Thymus (tissue), 14 donors: ENCODE data around the gene MRFAP1. TPM values are rescaled to one million over a fixed set of nuclear protein-coding genes. Genes with fewer than 3 reads are reported as not detected.

Experiments used
- DNase-seq, 9 donors: peaks; one replicate each; pipeline ENCODE4 v3.0.0-alpha.2; 2013; ENCODE audit warnings: low spot score in 9 of 9, low read depth in 6 of 9, missing footprints in 1 of 9
- H3K27ac ChIP-seq, 2 donors: one replicate each; pipeline ENCODE4 v1.5.1; 2013; ENCODE audit warnings: control low read depth in 1 of 2, low read depth in 1 of 2, low read length in 1 of 2, mild to moderate bottlenecking in 1 of 2, moderate library complexity in 1 of 2
- H3K27me3 ChIP-seq, 2 donors: one replicate each; pipeline ENCODE4 v1.5.1; 2013; ENCODE audit warnings: low read length in 1 of 2; ENCODE audit not compliant: control insufficient read depth in 2 of 2, insufficient read depth in 1 of 2
- H3K36me3 ChIP-seq, 2 donors: one replicate each; pipeline ENCODE4 v1.5.1; 2013; ENCODE audit warnings: low read length in 1 of 2, mild to moderate bottlenecking in 1 of 2, moderate library complexity in 1 of 2; ENCODE audit not compliant: control insufficient read depth in 2 of 2, insufficient read depth in 2 of 2
- H3K4me1 ChIP-seq, 2 donors: one replicate each; pipeline ENCODE4 v1.5.1; 2013; ENCODE audit warnings: low read length in 2 of 2; ENCODE audit not compliant: control insufficient read depth in 2 of 2, insufficient read depth in 2 of 2
- H3K4me3 ChIP-seq, 2 donors: one replicate each; pipeline ENCODE4 v1.5.1; 2013; ENCODE audit warnings: low read length in 2 of 2, control low read depth in 1 of 2, mild to moderate bottlenecking in 1 of 2
- H3K9me3 ChIP-seq, 2 donors: one replicate each; pipeline ENCODE4 v1.5.1; 2013; ENCODE audit warnings: low read length in 1 of 2, mild to moderate bottlenecking in 1 of 2; ENCODE audit not compliant: control insufficient read depth in 2 of 2, insufficient read depth in 1 of 2
- WGBS: extraction: QIAGEN DNeasy Blood & Tissue Kit; methylation state at CpG from one replicate; pipeline ENCODE4 v1.1.7; 2013; 5-methylcytosine and 5-hydroxymethylcytosine counted together
- long read RNA-seq, 10 donors: transcript quantifications; one replicate each; lab custom pipeline, GENCODE V29; 2026
- polyA plus RNA-seq: library from polyadenylated mRNA; stranded (reverse); fragments of 200-250 nt; gene quantifications from one replicate; pipeline ENCODE4 v1.2.3, GENCODE V29; 2013
- total RNA-seq: library from RNA; stranded (reverse); fragments of 120-200 nt; gene quantifications from one replicate; pipeline ENCODE4 v1.2.4, GENCODE V29; 2013
- donor health status: healthy.

The MRFAP1 gene
- 67.3 TPM for total RNA-seq
- 302 TPM for polyA plus RNA-seq
- long read RNA-seq, donor 1, transcript MRFAP1-204 (1 exons, 1,982 nt): major isoform, 22 of 31 reads
- long read RNA-seq, donor 1, partial matches to known transcripts: 0 of 31 reads
- long read RNA-seq, donor 1, other reads (novel, unspliced or antisense): 5 of 31 reads
- long read RNA-seq, donor 2: 0 reads
- long read RNA-seq, donor 3, transcript MRFAP1-202 (2 exons, 1,584 nt): minor isoform, 61 of 451 reads
- long read RNA-seq, donor 3, transcript MRFAP1-204 (1 exons, 1,982 nt): major isoform, 207 of 451 reads
- long read RNA-seq, donor 3, transcript MRFAP1-201 (3 exons, 2,049 nt): minor isoform, 18 of 451 reads
- long read RNA-seq, donor 3, partial matches to known transcripts: 95 of 451 reads
- long read RNA-seq, donor 3, other reads (novel, unspliced or antisense): 70 of 451 reads
- long read RNA-seq, donor 4, transcript MRFAP1-201 (3 exons, 2,049 nt): minor isoform, 6 of 145 reads
- long read RNA-seq, donor 4, transcript MRFAP1-202 (2 exons, 1,584 nt): minor isoform, 31 of 145 reads
- long read RNA-seq, donor 4, transcript MRFAP1-204 (1 exons, 1,982 nt): major isoform, 86 of 145 reads
- long read RNA-seq, donor 4, partial matches to known transcripts: 22 of 145 reads
- long read RNA-seq, donor 4, other reads (novel, unspliced or antisense): 0 of 145 reads
- long read RNA-seq, donor 5, transcript MRFAP1-204 (1 exons, 1,982 nt): major isoform, 241 of 659 reads
- long read RNA-seq, donor 5, transcript MRFAP1-201 (3 exons, 2,049 nt): minor isoform, 30 of 659 reads
- long read RNA-seq, donor 5, transcript MRFAP1-202 (2 exons, 1,584 nt): minor isoform, 81 of 659 reads
- long read RNA-seq, donor 5, partial matches to known transcripts: 95 of 659 reads
- long read RNA-seq, donor 5, other reads (novel, unspliced or antisense): 212 of 659 reads
- long read RNA-seq, donor 6, transcript MRFAP1-204 (1 exons, 1,982 nt): major isoform, 79 of 167 reads
- long read RNA-seq, donor 6, transcript MRFAP1-201 (3 exons, 2,049 nt): minor isoform, 8 of 167 reads
- long read RNA-seq, donor 6, transcript MRFAP1-202 (2 exons, 1,584 nt): minor isoform, 33 of 167 reads
- long read RNA-seq, donor 6, partial matches to known transcripts: 37 of 167 reads
- long read RNA-seq, donor 6, other reads (novel, unspliced or antisense): 10 of 167 reads
- long read RNA-seq, donor 7, transcript MRFAP1-202 (2 exons, 1,584 nt): minor isoform, 27 of 264 reads
- long read RNA-seq, donor 7, transcript MRFAP1-204 (1 exons, 1,982 nt): major isoform, 175 of 264 reads
- long read RNA-seq, donor 7, transcript MRFAP1-201 (3 exons, 2,049 nt): minor isoform, 5 of 264 reads
- long read RNA-seq, donor 7, partial matches to known transcripts: 52 of 264 reads
- long read RNA-seq, donor 7, other reads (novel, unspliced or antisense): 5 of 264 reads
- long read RNA-seq, donor 8, transcript MRFAP1-201 (3 exons, 2,049 nt): minor isoform, 10 of 91 reads
- long read RNA-seq, donor 8, transcript MRFAP1-204 (1 exons, 1,982 nt): major isoform, 48 of 91 reads
- long read RNA-seq, donor 8, transcript MRFAP1-202 (2 exons, 1,584 nt): minor isoform, 26 of 91 reads
- long read RNA-seq, donor 8, partial matches to known transcripts: 0 of 91 reads
- long read RNA-seq, donor 8, other reads (novel, unspliced or antisense): 7 of 91 reads
- long read RNA-seq, donor 9, transcript MRFAP1-202 (2 exons, 1,584 nt): minor isoform, 17 of 136 reads
- long read RNA-seq, donor 9, transcript MRFAP1-204 (1 exons, 1,982 nt): major isoform, 82 of 136 reads
- long read RNA-seq, donor 9, partial matches to known transcripts: 33 of 136 reads
- long read RNA-seq, donor 9, other reads (novel, unspliced or antisense): 0 of 136 reads
- long read RNA-seq, donor 10, transcript MRFAP1-204 (1 exons, 1,982 nt): major isoform, 56 of 123 reads
- long read RNA-seq, donor 10, transcript MRFAP1-201 (3 exons, 2,049 nt): minor isoform, 12 of 123 reads
- long read RNA-seq, donor 10, transcript MRFAP1-202 (2 exons, 1,584 nt): minor isoform, 33 of 123 reads
- long read RNA-seq, donor 10, partial matches to known transcripts: 16 of 123 reads
- long read RNA-seq, donor 10, other reads (novel, unspliced or antisense): 6 of 123 reads

DNA sequence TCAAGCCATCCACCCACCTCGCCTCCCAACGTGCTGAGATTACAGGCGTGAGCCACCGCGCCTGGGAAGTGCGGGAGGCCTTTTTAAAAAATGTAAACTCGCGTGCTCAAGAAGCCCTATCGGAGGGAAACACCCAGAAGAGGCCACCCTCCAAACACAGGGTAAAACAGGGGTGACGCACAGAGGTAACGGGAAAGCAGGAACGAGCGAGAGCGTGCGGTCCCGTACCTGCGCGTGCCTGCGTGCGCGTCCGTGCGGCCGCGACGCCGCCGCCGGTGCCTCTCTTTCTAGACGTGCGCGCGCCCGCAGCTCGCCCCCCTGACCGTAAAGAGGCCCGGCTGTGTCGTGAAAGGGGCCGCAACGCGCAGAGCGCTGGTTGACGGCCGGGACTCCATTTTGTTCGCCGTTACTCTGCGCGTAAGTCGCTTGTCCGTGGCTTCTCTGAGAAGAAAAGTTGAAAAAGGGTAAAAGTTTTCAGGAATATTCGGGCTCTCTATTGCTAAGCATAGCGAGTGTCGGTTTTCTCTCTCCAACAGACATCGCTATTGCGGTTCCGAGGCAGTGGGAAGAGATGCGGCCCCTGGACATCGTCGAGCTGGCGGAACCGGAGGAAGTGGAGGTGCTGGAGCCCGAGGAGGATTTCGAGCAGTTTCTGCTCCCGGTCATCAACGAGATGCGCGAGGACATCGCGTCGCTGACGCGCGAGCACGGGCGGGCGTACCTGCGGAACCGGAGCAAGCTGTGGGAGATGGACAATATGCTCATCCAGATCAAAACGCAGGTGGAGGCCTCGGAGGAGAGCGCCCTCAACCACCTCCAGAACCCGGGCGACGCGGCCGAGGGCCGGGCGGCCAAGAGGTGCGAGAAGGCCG is at the start of gene MRFAP1:
MRFAP1 (plus strand) TSS at position 394 of the 872 bp plus-strand sequence; CDS start at position 572, 178 bp downstream.
- H3K36me3 ChIP-seq: peaks cover 16 to 21% of the 10 kb centered on the region in 2 donors
- peak; percentile 88 to 98 (median 94) for DNase-seq
- H3K27me3 ChIP-seq: no peaks in the 10 kb centered on the region
- peaks cover 12 to 16% of the 10 kb centered on the region in 2 donors for H3K4me1 ChIP-seq
- peak within 1 kb of the TSS; percentile 99 to 100 for H3K27ac ChIP-seq
- H3K9me3 ChIP-seq: no peaks in the 10 kb centered on the region
- peak within 1 kb of the TSS; percentile 93 to 99 for H3K4me3 ChIP-seq
- WGBS: under 1% methylated on average over 90 of the region's 90 CpGs

DNA sequence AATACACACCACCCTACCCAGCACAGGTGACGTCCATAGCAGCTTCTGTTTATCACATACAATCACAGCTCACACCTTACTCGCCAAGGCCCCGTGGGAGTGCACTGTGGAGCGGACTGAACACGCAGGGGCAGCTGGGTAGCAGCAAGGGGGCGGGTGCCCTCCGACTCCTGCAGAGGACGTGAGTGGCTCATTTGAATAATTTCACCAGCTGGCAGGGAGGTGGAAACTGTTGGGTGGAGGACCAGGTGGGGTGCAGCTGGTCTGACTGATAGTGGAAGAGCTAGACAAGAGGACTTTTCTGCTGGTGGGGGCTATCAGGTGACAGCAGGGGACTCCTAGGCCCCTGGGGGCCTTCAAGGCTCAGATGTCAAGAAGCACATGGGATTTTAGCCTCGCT is 49.2 kb upstream of the MRFAP1 start:
- Histone ChIP-seq H3K27me3 (no peaks in the 10 kb centered on the region), H3K4me1 (no peaks in the 10 kb centered on the region), H3K9me3 (no peaks in the 10 kb centered on the region), H3K27ac (no peak overlapping the region), H3K4me3 (no peak overlapping the region), H3K36me3 (peaks cover 14 to 40% of the 10 kb centered on the region in 2 donors)
- 89% methylated on average over 9 of the region's 9 CpGs for WGBS
- DNase-seq: no peak

DNA sequence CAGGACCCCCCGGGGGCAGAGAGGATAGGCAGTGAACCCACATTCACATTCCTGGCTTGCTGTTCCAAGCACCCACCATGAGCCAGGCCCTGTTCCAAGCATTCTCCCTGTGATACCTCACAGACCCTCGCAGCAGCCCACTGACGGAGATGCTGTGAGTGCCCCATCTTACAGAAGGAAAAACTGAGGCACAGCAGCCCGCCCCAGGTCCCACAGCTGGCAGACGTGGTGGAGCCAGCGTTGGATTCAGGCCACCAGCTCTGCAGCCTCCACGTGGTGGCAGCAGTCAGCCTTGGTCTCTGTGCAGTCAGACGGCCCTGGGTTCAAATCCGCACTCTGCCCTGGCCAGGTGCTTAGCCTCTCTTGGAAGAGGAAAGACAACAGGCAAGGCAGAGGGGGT is 48.7 kb upstream of the MRFAP1 start:
- Histone ChIP-seq H3K36me3 (peaks cover 14 to 41% of the 10 kb centered on the region in 2 donors), H3K27me3 (no peaks in the 10 kb centered on the region), H3K4me1 (no peaks in the 10 kb centered on the region), H3K9me3 (no peaks in the 10 kb centered on the region), H3K4me3 (no peak overlapping the region), H3K27ac (no peak overlapping the region)
- DNase-seq: no peak
- WGBS: 95% methylated on average over 9 of the region's 9 CpGs

DNA sequence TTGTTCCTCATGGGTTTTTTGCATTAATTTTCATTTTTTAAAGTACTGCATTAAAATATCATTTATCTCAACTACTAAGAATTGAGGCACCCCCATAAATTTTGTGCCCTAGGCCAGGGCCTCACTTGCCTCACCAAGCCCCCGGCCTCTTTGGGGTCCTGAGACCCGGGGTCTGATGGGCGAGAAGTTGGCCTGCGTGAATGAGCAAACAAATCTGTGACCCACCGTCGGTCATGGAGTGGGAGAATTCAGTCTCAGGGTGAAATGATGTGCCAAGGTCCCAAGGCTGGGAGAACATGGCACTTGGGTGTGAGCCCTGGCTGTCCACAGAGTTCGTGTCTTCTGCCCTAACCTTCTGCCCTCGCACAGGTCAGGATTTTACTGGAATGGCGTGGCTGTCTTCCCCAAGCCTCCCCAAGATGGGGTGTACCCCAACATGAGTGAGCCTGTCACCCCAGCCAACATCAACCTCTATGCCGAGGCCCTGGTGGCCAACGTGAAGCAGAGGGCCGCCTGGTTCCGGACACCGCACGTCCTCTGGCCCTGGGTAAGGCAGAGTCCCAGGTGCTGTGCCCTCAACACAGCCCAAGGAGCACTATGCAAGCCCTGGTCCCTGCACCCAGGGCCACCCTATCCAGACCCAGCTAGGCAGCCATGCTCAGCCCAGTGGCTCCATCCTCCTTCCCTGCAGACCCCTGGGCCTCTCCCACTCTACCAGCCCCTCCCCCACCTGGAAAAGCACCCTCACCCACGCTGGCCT is 47.5 kb upstream of the MRFAP1 start:
- H3K27ac ChIP-seq: no peak overlapping the region
- DNase-seq: no peak
- H3K27me3 ChIP-seq: no peaks in the 10 kb centered on the region
- H3K4me1 ChIP-seq: no peaks in the 10 kb centered on the region
- 98% methylated on average over 16 of the region's 16 CpGs for WGBS
- no peak overlapping the region for H3K4me3 ChIP-seq
- no peaks in the 10 kb centered on the region for H3K9me3 ChIP-seq
- H3K36me3 ChIP-seq: peaks cover 14 to 47% of the 10 kb centered on the region in 2 donors

DNA sequence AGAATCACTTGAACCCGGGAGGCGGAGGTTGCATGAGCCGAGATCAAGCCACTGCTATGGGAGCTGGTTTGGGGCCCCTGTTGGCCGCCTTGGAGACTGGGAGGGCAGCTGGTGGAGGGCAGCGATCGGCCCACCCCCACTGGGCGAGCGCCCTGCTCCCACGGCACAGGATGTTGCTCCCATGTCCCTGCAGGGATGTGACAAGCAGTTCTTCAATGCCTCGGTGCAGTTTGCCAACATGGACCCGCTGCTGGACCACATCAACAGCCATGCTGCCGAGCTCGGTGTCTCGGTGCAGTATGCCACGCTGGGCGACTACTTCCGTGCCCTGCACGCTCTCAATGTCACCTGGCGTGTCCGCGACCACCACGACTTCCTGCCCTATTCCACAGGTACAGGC is 46.1 kb upstream of the MRFAP1 start:
- DNase-seq: no peak
- Histone ChIP-seq H3K36me3 (peaks cover 14 to 42% of the 10 kb centered on the region in 2 donors), H3K27ac (no peak overlapping the region), H3K27me3 (no peaks in the 10 kb centered on the region), H3K9me3 (no peaks in the 10 kb centered on the region), H3K4me1 (no peaks in the 10 kb centered on the region), H3K4me3 (no peak overlapping the region)
- 96% methylated on average over 22 of the region's 22 CpGs for WGBS

- Histone ChIP-seq H3K4me3 (no peak overlapping the region), H3K27me3 (no peaks in the 10 kb centered on the region), H3K9me3 (no peaks in the 10 kb centered on the region), H3K27ac (no peak overlapping the region), H3K4me1 (no peaks in the 10 kb centered on the region), H3K36me3 (peaks cover 11 to 43% of the 10 kb centered on the region in 2 donors)
- 97% methylated on average over 7 of the region's 7 CpGs for WGBS
- DNase-seq: no peak
Measured at GRCh38 chr4:6594826-6595355, 45.6 kb upstream of the MRFAP1 start.
